Parathyroid adenoma (tissue), 2 donors: ENCODE data around the gene PWWP2B.
A peak's percentile ranks its signal among the peaks of the same experiment; 100 is the strongest.

Experiments used
- H2AFZ ChIP-seq: fragments of 300-600 bp; sonication (generic); one replicate; pipeline ENCODE4 v1.7.0; 2017; ENCODE audit warnings: antibody characterized with exemption, mild to moderate bottlenecking
- H3K27ac ChIP-seq: fragments of 300-600 bp; sonication (generic); one replicate; pipeline ENCODE4 v1.7.0; 2017
- H3K27me3 ChIP-seq: fragments of 300-600 bp; sonication (generic); one replicate; pipeline ENCODE4 v1.7.0; 2017; ENCODE audit warnings: low read length; ENCODE audit not compliant: control insufficient read depth, insufficient read depth
- H3K36me3 ChIP-seq: fragments of 300-600 bp; sonication (generic); one replicate; pipeline ENCODE4 v1.7.0; 2017; ENCODE audit warnings: low read length; ENCODE audit not compliant: control insufficient read depth, insufficient read depth
- H3K4me1 ChIP-seq: fragments of 300-600 bp; sonication (generic); one replicate; pipeline ENCODE4 v1.7.0; 2017; ENCODE audit warnings: control low read depth
- H3K4me2 ChIP-seq: fragments of 300-600 bp; sonication (generic); one replicate; pipeline ENCODE4 v1.7.0; 2017; ENCODE audit warnings: low read length
- H3K4me3 ChIP-seq: fragments of 300-600 bp; sonication (generic); one replicate; pipeline ENCODE4 v1.7.0; 2017; ENCODE audit warnings: low read depth, low read length
- H3K79me2 ChIP-seq: fragments of 300-600 bp; sonication (generic); one replicate; pipeline ENCODE4 v1.7.0; 2017; ENCODE audit warnings: control low read depth
- H3K9ac ChIP-seq: fragments of 300-600 bp; sonication (generic); one replicate; pipeline ENCODE4 v1.7.0; 2017; ENCODE audit warnings: mild to moderate bottlenecking
- H3K9me3 ChIP-seq: fragments of 300-600 bp; sonication (generic); one replicate; pipeline ENCODE4 v1.7.0; 2017; ENCODE audit warnings: low read length; ENCODE audit not compliant: control insufficient read depth
- CTCF ChIP-seq: fragments of 300-600 bp; sonication (generic); IDR thresholded peaks from one replicate; pipeline ENCODE4 v1.7.0; 2017; ENCODE audit warnings: antibody characterized with exemption, mild to moderate bottlenecking
- donor health status: primary hyperparathyroidism.

Gene PWWP2B

DNA sequence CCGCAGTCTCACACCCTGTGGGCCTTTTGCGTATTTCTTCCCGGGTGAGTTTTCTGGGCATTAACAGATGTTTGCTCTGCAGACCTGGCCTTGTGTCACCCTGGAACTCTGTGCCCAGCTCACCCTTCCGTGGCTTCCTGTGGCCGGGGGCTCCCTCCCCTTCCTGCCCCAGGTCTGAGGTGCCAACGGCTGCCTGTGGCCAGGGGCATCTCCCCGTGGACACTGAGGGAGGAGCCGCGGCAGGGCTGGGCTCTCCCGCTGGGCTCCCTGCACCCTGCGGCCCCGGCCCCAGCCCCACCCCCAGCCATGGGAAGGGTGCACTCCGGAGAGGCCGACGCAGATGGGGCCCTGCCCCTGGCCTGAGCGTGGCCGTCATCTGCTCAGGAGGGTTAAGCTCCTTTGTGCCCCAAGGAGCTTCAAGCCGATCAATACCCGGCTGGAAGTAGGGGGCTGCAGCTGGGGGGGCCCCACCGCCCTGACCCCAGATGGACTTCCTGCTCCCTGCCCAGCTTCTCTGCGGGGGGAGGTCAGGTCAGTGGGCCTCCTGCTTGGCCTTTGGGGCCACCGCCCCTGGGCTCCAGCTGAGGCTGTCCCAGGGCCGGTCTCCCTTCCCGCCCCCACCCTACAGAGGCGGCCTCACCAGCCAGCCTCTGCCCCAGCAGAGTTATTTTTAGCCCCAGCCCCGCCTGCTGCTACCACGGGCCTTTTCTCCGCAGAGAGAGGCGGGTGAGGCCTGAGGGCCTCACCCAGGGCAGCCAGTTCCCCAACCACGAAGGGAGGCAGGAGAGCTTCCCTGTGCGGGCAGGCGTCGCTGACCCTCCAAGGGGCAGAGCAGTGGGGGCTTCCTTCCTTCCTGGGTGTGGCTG is 24.2 kb downstream of the PWWP2B start:
- Histone ChIP-seq H3K4me1 (peaks cover 49% of the 10 kb centered on the region), H3K4me3 (peak overlapping the region; percentile 31)

GRCh38 chr10:132421847-132422751 is 25.1 kb downstream of the PWWP2B start:
- Histone ChIP-seq H3K27me3 (no peaks in the 10 kb centered on the region), H3K79me2 (peaks cover 29% of the 10 kb centered on the region), H3K4me2 (peak overlapping the region; percentile 49), H3K27ac (peak overlapping the region; percentile 99), H3K4me3 (peak overlapping the region; percentile 31), H3K36me3 (no peaks in the 10 kb centered on the region), H2AFZ (peak overlapping the region; percentile 71), H3K9me3 (no peaks in the 10 kb centered on the region), H3K4me1 (peaks cover 49% of the 10 kb centered on the region), H3K9ac (peak overlapping the region; percentile 85)
- TF ChIP-seq CTCF = no peak

More for the DNA sequence above, 24.2 kb downstream of the PWWP2B start:
- Histone ChIP-seq H3K9ac (peak overlapping the region; percentile 85), H3K9me3 (no peaks in the 10 kb centered on the region), H3K4me2 (peak overlapping the region; percentile 49), H3K27me3 (no peaks in the 10 kb centered on the region), H3K36me3 (no peaks in the 10 kb centered on the region), H2AFZ (peak overlapping the region; percentile 71), H3K79me2 (peaks cover 38% of the 10 kb centered on the region), H3K27ac (peak overlapping the region; percentile 99)
- TF ChIP-seq CTCF = no peak

DNA sequence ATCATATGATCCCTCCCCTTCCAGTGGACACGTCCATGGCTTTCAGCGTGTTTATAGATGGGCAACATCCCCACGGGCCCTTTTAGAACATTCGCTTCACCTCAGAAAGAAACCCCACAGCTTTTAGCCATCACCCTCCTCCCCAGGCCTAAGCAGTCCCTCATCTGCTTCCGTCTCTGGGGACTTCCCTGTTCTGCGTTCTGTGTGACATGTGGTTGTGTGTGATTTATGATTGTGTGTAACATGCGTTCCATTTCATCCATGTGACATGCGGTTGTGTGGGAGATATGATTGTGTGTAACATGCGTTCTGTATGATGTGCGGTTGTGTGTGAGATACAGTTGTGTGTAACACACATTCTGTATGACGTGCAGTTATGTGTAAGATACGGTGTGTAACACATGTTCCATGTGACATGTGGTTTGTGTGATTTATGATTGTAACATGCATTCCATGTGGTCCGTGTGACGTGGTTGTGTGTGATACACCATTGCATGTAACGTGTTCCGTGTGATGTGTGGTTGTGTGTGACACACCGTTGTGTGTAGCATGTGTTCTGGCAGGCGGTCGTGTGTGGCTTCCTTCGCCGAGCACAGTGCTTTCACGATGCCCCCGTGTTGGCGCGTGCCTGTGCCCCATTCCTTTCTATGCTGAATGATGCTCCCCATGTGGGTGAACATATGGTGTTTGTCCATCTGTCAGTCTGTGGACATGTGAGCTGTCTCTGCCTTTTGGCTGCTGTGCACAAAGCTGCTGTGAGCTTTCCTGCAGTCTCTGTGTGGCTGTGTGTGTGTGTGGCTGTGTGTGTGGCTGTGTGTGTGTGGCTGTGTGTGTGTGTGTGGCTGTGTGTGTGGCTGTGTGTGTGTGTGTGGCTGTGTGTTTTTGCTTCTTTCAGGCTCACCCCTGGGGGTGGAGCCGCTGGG is 26.2 kb downstream of the PWWP2B start:
- TF ChIP-seq CTCF = no peak
- Histone ChIP-seq H3K27me3 (no peaks in the 10 kb centered on the region), H3K4me3 (no peak overlapping the region), H3K27ac (peak overlapping the region; percentile 99), H3K4me2 (no peak overlapping the region), H3K79me2 (peaks cover 25% of the 10 kb centered on the region), H3K36me3 (no peaks in the 10 kb centered on the region), H3K9ac (no peak overlapping the region), H3K9me3 (no peaks in the 10 kb centered on the region), H3K4me1 (peaks cover 48% of the 10 kb centered on the region), H2AFZ (peak overlapping the region; percentile 71)

DNA sequence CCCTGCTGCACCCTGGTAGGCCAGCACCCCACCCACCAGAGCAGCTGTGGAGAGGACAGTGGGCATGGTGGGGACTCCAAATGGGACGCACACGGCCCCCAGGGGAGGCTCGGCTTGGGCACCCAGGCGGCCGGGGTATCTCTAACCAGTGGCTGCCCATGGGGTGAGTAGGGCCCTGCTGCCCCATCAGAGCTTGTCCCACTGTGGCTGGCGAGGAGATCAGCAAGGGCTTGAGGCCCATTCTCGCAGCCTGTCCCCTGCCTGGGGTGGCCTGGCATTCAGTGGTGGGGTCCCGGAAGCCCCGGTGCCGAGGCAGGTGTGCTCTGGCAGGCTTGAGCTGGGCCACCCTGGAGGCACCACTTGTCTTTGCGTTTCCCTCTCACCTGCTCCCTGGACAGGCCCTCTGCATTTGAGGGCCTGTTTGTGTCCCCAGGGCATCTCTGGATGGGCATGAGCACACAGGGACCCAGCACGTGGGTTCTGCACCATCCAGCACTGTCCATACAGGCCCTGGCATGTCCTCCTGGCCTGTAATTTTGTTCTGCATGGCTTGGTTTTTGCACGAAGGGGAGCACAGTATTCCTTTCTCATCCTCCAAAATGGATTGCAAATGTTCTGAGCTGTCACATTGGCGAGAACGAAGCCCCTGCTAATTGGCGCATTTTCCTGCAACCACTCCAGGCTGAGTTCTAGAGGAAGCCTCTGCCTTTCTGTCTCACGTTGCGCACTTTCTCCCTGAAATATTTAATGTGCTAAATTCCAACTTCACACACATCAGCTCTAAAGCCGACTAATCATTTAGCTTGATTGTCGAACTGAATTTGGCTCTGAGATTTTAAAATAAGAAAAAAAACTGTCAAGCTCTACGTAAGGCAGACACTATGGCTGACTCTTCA is 27.2 kb downstream of the PWWP2B start:
- Histone ChIP-seq H3K36me3 (no peaks in the 10 kb centered on the region), H3K27ac (no peak overlapping the region), H3K9me3 (no peaks in the 10 kb centered on the region), H3K4me1 (peaks cover 39% of the 10 kb centered on the region), H3K9ac (no peak overlapping the region), H3K4me2 (no peak overlapping the region), H3K4me3 (no peak overlapping the region), H3K79me2 (peaks cover 16% of the 10 kb centered on the region), H2AFZ (no peak overlapping the region), H3K27me3 (no peaks in the 10 kb centered on the region)
- no peak for TF ChIP-seq CTCF
